Measurements from ENCODE around the gene TUBD1. TPM values are rescaled to one million over a fixed set of nuclear protein-coding genes. Genes with fewer than 3 reads are reported as not detected.
"Not testable (repeated sequence)": the region's sequence is repeated elsewhere in the genome, so short reads cannot be mapped to it uniquely, and the experiment has no call there.

TUBD1 gene
- 6.1 TPM for total RNA-seq (2013)
- polyA plus RNA-seq (1 to 10 TPM; 2.9 to 7.3 (median 3.9) TPM), polyA minus RNA-seq (1.7 and 1.8 TPM in 2 replicates), total RNA-seq (0.87 to 11.4 (median 5.4) reads per million in 11 experiments)

GRCh38 chr17:59892924-59893675, at the start of gene TUBD1, which contains the start of gene RPS6KB1:
Gene TUBD1, minus strand, starts transcription at chr17:59892943. Its CDS starts 1,941 bp downstream, at chr17:59891002.
Gene RPS6KB1, plus strand, starts transcription at chr17:59893121. Its CDS starts 64 bp downstream, at chr17:59893185.
- peak within 1 kb of the TSS; percentile 78 to 83 for H3K27ac ChIP-seq (ENCODE audit: low read depth in 1 of 2, low read length in 2 of 2)
- no peak for TF ChIP-seq CTCF (IDR thresholded peaks at IDR 0.05)

GRCh38 chr17:59941131-59941530, 48.4 kb upstream of the TUBD1 start:
- Histone ChIP-seq H2AFZ (ENCODE audit: insufficient read depth, low read depth, low read length, poor library complexity, severe bottlenecking) (no peak overlapping the region), H3K27ac (ENCODE audit: low read depth in 1 of 2, low read length in 2 of 2) (no peak overlapping the region), H3K79me2 (ENCODE audit: insufficient read depth, low read length) (no peaks in the 10 kb centered on the region), H3K4me2 (replicated peaks; ENCODE audit: extremely low read depth, low read length, poor library complexity, severe bottlenecking) (no peak overlapping the region), H3K9ac (ENCODE audit: insufficient read depth, low read length, poor library complexity, severe bottlenecking) (no peak overlapping the region), H3K27me3 (ENCODE audit: control insufficient read depth in 2 of 2, insufficient read depth in 2 of 2, low read length in 2 of 2) (no peaks in the 10 kb centered on the region), H3K4me3 (replicated peaks in 1 of 3; ENCODE audit: low read depth in 2 of 3, low read length in 3 of 3) (no peak overlapping the region), H3K9me3 (replicated peaks in 1 of 2; ENCODE audit: control insufficient read depth in 1 of 2, insufficient read depth in 1 of 2, low read length in 2 of 2) (no peaks in the 10 kb centered on the region), H3K36me3 (replicated peaks in 1 of 2; ENCODE audit: control insufficient read depth in 1 of 2, insufficient read depth in 2 of 2, low read length in 2 of 2) (peaks cover 66 to 93% of the 10 kb centered on the region in 2 donors), H4K20me1 (ENCODE audit: insufficient read depth, low read length) (peaks cover 4% of the 10 kb centered on the region), H3K4me1 (ENCODE audit: control insufficient read depth in 1 of 2, insufficient read depth in 2 of 2, low read length in 2 of 2) (no peaks in the 10 kb centered on the region)
- Mint-ChIP-seq H3K4me3 (no peak overlapping the region), H3K27me3 (ENCODE audit: low read depth in 3 of 3) (no peaks in the 10 kb centered on the region), H3K9me3 (no peaks in the 10 kb centered on the region), H3K27ac (peak overlapping the region in 1 of 7 donors; percentile 33), H3K36me3 (peaks cover 82 to 89% of the 10 kb centered on the region in 2 donors), H3K4me1 (no peaks in the 10 kb centered on the region)
- intact Hi-C loops (cut with micrococcal nuclease) = no loop called here
- DNase-seq = no peak
- no CpG with 5 or more reads among the region's 1 CpG for WGBS (ENCODE audit: insufficient coverage)
- TF ChIP-seq CTCF (IDR thresholded peaks at IDR 0.05) = no peak

More at GRCh38 chr17:59892924-59893675, at the start of gene TUBD1, which contains the start of gene RPS6KB1:
- Histone ChIP-seq H3K27me3 (ENCODE audit: control insufficient read depth in 2 of 2, insufficient read depth in 2 of 2, low read length in 2 of 2) (no peaks in the 10 kb centered on the region), H3K4me2 (replicated peaks; ENCODE audit: extremely low read depth, low read length, poor library complexity, severe bottlenecking) (peak within 1 kb of the TSS; percentile 86), H2AFZ (ENCODE audit: insufficient read depth, low read depth, low read length, poor library complexity, severe bottlenecking) (peak within 1 kb of the TSS; percentile 85), H3K9ac (ENCODE audit: insufficient read depth, low read length, poor library complexity, severe bottlenecking) (peak within 1 kb of the TSS; percentile 98), H3K36me3 (replicated peaks in 1 of 2; ENCODE audit: control insufficient read depth in 1 of 2, insufficient read depth in 2 of 2, low read length in 2 of 2) (peaks cover 2 to 28% of the 10 kb centered on the region in 2 donors), H3K4me3 (replicated peaks in 1 of 3; ENCODE audit: low read depth in 2 of 3, low read length in 3 of 3) (peak within 1 kb of the TSS; percentile 80 to 83 (median 82)), H4K20me1 (ENCODE audit: insufficient read depth, low read length) (peaks cover 21% of the 10 kb centered on the region), H3K9me3 (replicated peaks in 1 of 2; ENCODE audit: control insufficient read depth in 1 of 2, insufficient read depth in 1 of 2, low read length in 2 of 2) (no peaks in the 10 kb centered on the region), H3K79me2 (ENCODE audit: insufficient read depth, low read length) (peaks cover 70% of the 10 kb centered on the region), H3K4me1 (ENCODE audit: control insufficient read depth in 1 of 2, insufficient read depth in 2 of 2, low read length in 2 of 2) (peaks cover 21 to 27% of the 10 kb centered on the region in 2 donors)
- WGBS (ENCODE audit: insufficient coverage) = under 1% methylated on average over 46 of the region's 61 CpGs
- DNase-seq = peak; percentile 98 to 99 (median 99)
- no peaks in the 10 kb centered on the region for H3K27me3 Mint-ChIP-seq (ENCODE audit: low read depth in 3 of 3)
- intact Hi-C loops (cut with micrococcal nuclease) = no loop called here
- H3K9me3 Mint-ChIP-seq = no peaks in the 10 kb centered on the region
- H3K27ac Mint-ChIP-seq = peak within 1 kb of the TSS; percentile 94 to 98 (median 96)
- peak within 1 kb of the TSS; percentile 96 to 98 for H3K4me3 Mint-ChIP-seq
- peaks cover 12 to 33% of the 10 kb centered on the region in 2 donors for H3K36me3 Mint-ChIP-seq
- H3K4me1 Mint-ChIP-seq = peaks cover 26% of the 10 kb centered on the region

- H2AFZ ChIP-seq (ENCODE audit: insufficient read depth, low read depth, low read length, poor library complexity, severe bottlenecking); H3K27me3 ChIP-seq (ENCODE audit: control insufficient read depth in 2 of 2, insufficient read depth in 2 of 2, low read length in 2 of 2); H3K27ac Mint-ChIP-seq; H3K9me3 ChIP-seq (replicated peaks in 1 of 2; ENCODE audit: control insufficient read depth in 1 of 2, insufficient read depth in 1 of 2, low read length in 2 of 2); H3K4me1 Mint-ChIP-seq; DNase-seq; H3K9ac ChIP-seq (ENCODE audit: insufficient read depth, low read length, poor library complexity, severe bottlenecking); H3K4me3 ChIP-seq (replicated peaks in 1 of 3; ENCODE audit: low read depth in 2 of 3, low read length in 3 of 3); H3K4me1 ChIP-seq (ENCODE audit: control insufficient read depth in 1 of 2, insufficient read depth in 2 of 2, low read length in 2 of 2); H3K4me3 Mint-ChIP-seq; H3K79me2 ChIP-seq (ENCODE audit: insufficient read depth, low read length); H3K4me2 ChIP-seq (replicated peaks; ENCODE audit: extremely low read depth, low read length, poor library complexity, severe bottlenecking); intact Hi-C loops (cut with micrococcal nuclease); H3K9me3 Mint-ChIP-seq; H3K27me3 Mint-ChIP-seq (ENCODE audit: low read depth in 3 of 3); H4K20me1 ChIP-seq (ENCODE audit: insufficient read depth, low read length); H3K27ac ChIP-seq (ENCODE audit: low read depth in 1 of 2, low read length in 2 of 2): not testable (repeated sequence)
- 100% methylated on average over 2 of the region's 3 CpGs for WGBS (ENCODE audit: insufficient coverage)
- H3K36me3 Mint-ChIP-seq = peaks cover 82 to 89% of the 10 kb centered on the region in 2 donors
- peaks cover 66 to 93% of the 10 kb centered on the region in 2 donors for H3K36me3 ChIP-seq (replicated peaks in 1 of 2; ENCODE audit: control insufficient read depth in 1 of 2, insufficient read depth in 2 of 2, low read length in 2 of 2)
Observed at GRCh38 chr17:59940697-59941096, 48.0 kb upstream of the TUBD1 start.
